Mesendoderm (in vitro differentiated cells): Measurements from ENCODE around the gene PSMD8.

Experiments used
- DNase-seq: peaks from one replicate; pipeline ENCODE4 v3.0.0; 2013
- H2AK5ac ChIP-seq: 2 replicates; pipeline ENCODE4 v1.6.1; 2013; ENCODE audit warnings: low read length, inconsistent platforms
- H2BK120ac ChIP-seq: 2 replicates; pipeline ENCODE4 v1.6.1; 2013; ENCODE audit warnings: low read depth, mild to moderate bottlenecking, low read length, moderate library complexity, mixed read lengths
- H2BK15ac ChIP-seq: replicated peaks from 2 replicates; pipeline ENCODE4 v1.6.1; 2013; ENCODE audit warnings: low read depth, mild to moderate bottlenecking, moderate library complexity
- H2BK5ac ChIP-seq: 2 replicates; pipeline ENCODE4 v1.6.1; 2013; ENCODE audit warnings: low read length, inconsistent platforms
- H3K18ac ChIP-seq: 2 replicates; pipeline ENCODE4 v1.6.1; 2013; ENCODE audit warnings: mild to moderate bottlenecking, low read length, mixed read lengths
- H3K23ac ChIP-seq: one replicate; pipeline ENCODE4 v1.6.1; 2013; ENCODE audit warnings: low read length
- H3K27ac ChIP-seq: 2 replicates; pipeline ENCODE4 v1.5.1; 2013; ENCODE audit warnings: low read depth, mild to moderate bottlenecking, inconsistent platforms, low read length, moderate library complexity
- H3K27me3 ChIP-seq: 2 replicates; pipeline ENCODE4 v1.6.1; 2013; ENCODE audit warnings: low read length, control low read depth, mild to moderate bottlenecking, inconsistent platforms; ENCODE audit not compliant: insufficient read depth, poor library complexity
- H3K36me3 ChIP-seq: 2 replicates; pipeline ENCODE4 v1.6.1; 2013; ENCODE audit warnings: low read length, inconsistent platforms; ENCODE audit not compliant: control insufficient read depth, insufficient read depth
- H3K4ac ChIP-seq: one replicate; pipeline ENCODE4 v1.6.1; 2013; ENCODE audit warnings: low read depth, mild to moderate bottlenecking, low read length, moderate library complexity
- H3K4me1 ChIP-seq: 2 replicates; pipeline ENCODE4 v1.6.1; 2013; ENCODE audit warnings: low read depth, low read length, inconsistent platforms; ENCODE audit not compliant: control insufficient read depth
- H3K4me2 ChIP-seq: 2 replicates; pipeline ENCODE4 v1.6.1; 2013; ENCODE audit warnings: low read length
- H3K4me3 ChIP-seq: 2 replicates; pipeline ENCODE4 v1.5.1; 2013; ENCODE audit warnings: mild to moderate bottlenecking, low read length
- H3K56ac ChIP-seq: one replicate; pipeline ENCODE4 v1.6.1; 2013; ENCODE audit warnings: low read length
- H3K79me1 ChIP-seq: 2 replicates; pipeline ENCODE4 v1.6.1; 2013; ENCODE audit warnings: low read length, inconsistent platforms
- H3K79me2 ChIP-seq: 2 replicates; pipeline ENCODE4 v1.6.1; 2013; ENCODE audit warnings: mild to moderate bottlenecking, low read length; ENCODE audit not compliant: control insufficient read depth, insufficient read depth
- H3K9ac ChIP-seq: 2 replicates; pipeline ENCODE4 v1.6.1; 2013; ENCODE audit warnings: low read length, inconsistent platforms
- H4K5ac ChIP-seq: one replicate; pipeline ENCODE4 v1.6.1; 2013; ENCODE audit warnings: low read length
- H4K8ac ChIP-seq: one replicate; pipeline ENCODE4 v1.6.1; 2013; ENCODE audit warnings: low read depth, mild to moderate bottlenecking, control low read depth, low read length, moderate library complexity
- WGBS: extraction: QIAGEN DNeasy Blood & Tissue Kit; methylation state at CpG from one replicate; pipeline ENCODE4 v1.1.7; 2013; ENCODE audit warnings: low lambda C conversion rate, missing lambda C conversion rate; ENCODE audit not compliant: insufficient coverage; ENCODE audit errors: extremely low coverage; 5-methylcytosine and 5-hydroxymethylcytosine counted together

Gene PSMD8

GRCh38 chr19:38385057-38385803 is 10.9 kb downstream of the PSMD8 start:
- peaks cover 13% of the 10 kb centered on the region for H3K36me3 ChIP-seq
- peaks cover 3% of the 10 kb centered on the region for H3K4me1 ChIP-seq
- H2AK5ac ChIP-seq, result no peak overlapping the region
- H3K27me3 ChIP-seq, result no peaks in the 10 kb centered on the region
- no peak for DNase-seq
- no peak overlapping the region for H3K9ac ChIP-seq
- no peaks in the 10 kb centered on the region for H3K79me1 ChIP-seq
- H4K8ac ChIP-seq, result no peak overlapping the region
- no peaks in the 10 kb centered on the region for H3K79me2 ChIP-seq
- no peak overlapping the region for H4K5ac ChIP-seq
- H3K4me2 ChIP-seq, result no peak overlapping the region
- no peak overlapping the region for H3K18ac ChIP-seq
- WGBS, result no CpG with 5 or more reads among the region's 40 CpGs
- no peak overlapping the region for H2BK5ac ChIP-seq
- no peak overlapping the region for H3K27ac ChIP-seq
- H3K56ac ChIP-seq, result no peak overlapping the region
- H3K23ac ChIP-seq, result no peak overlapping the region
- no peak overlapping the region for H2BK120ac ChIP-seq
- no peak overlapping the region for H3K4me3 ChIP-seq
- H3K4ac ChIP-seq, result no peak overlapping the region
- no peak overlapping the region for H2BK15ac ChIP-seq

GRCh38 chr19:38385804-38386257 is 11.5 kb downstream of the PSMD8 start:
- no peak overlapping the region for H2BK15ac ChIP-seq
- DNase-seq, result no peak
- H3K4me2 ChIP-seq, result no peak overlapping the region
- H3K56ac ChIP-seq, result no peak overlapping the region
- H3K27me3 ChIP-seq, result no peaks in the 10 kb centered on the region
- WGBS, result no CpG with 5 or more reads among the region's 40 CpGs
- no peak overlapping the region for H4K8ac ChIP-seq
- H3K18ac ChIP-seq, result no peak overlapping the region
- H3K36me3 ChIP-seq, result peaks cover 13% of the 10 kb centered on the region
- H3K4ac ChIP-seq, result no peak overlapping the region
- no peak overlapping the region for H3K4me3 ChIP-seq
- H3K27ac ChIP-seq, result no peak overlapping the region
- H3K9ac ChIP-seq, result no peak overlapping the region
- H4K5ac ChIP-seq, result no peak overlapping the region
- H3K79me2 ChIP-seq, result no peaks in the 10 kb centered on the region
- H2BK120ac ChIP-seq, result no peak overlapping the region
- H2AK5ac ChIP-seq, result no peak overlapping the region
- no peaks in the 10 kb centered on the region for H3K79me1 ChIP-seq
- no peak overlapping the region for H2BK5ac ChIP-seq
- H3K23ac ChIP-seq, result no peak overlapping the region
- H3K4me1 ChIP-seq, result peaks cover 3% of the 10 kb centered on the region

GRCh38 chr19:38386300-38386970 is 12.1 kb downstream of the PSMD8 start:
- peaks cover 3% of the 10 kb centered on the region for H3K4me1 ChIP-seq
- H3K18ac ChIP-seq, result no peak overlapping the region
- WGBS, result no CpG with 5 or more reads among the region's 61 CpGs
- no peak overlapping the region for H4K5ac ChIP-seq
- no peak for DNase-seq
- no peak overlapping the region for H3K4ac ChIP-seq
- no peak overlapping the region for H2AK5ac ChIP-seq
- no peak overlapping the region for H3K9ac ChIP-seq
- H3K4me3 ChIP-seq, result no peak overlapping the region
- no peaks in the 10 kb centered on the region for H3K79me2 ChIP-seq
- H3K23ac ChIP-seq, result no peak overlapping the region
- no peak overlapping the region for H3K56ac ChIP-seq
- no peak overlapping the region for H4K8ac ChIP-seq
- H3K27me3 ChIP-seq, result no peaks in the 10 kb centered on the region
- H3K4me2 ChIP-seq, result no peak overlapping the region
- H2BK120ac ChIP-seq, result no peak overlapping the region
- H2BK5ac ChIP-seq, result no peak overlapping the region
- H3K36me3 ChIP-seq, result peaks cover 7% of the 10 kb centered on the region
- H2BK15ac ChIP-seq, result no peak overlapping the region
- no peak overlapping the region for H3K27ac ChIP-seq
- no peaks in the 10 kb centered on the region for H3K79me1 ChIP-seq

- Histone ChIP-seq H3K4ac (no peak overlapping the region), H3K23ac (no peak overlapping the region), H4K8ac (no peak overlapping the region), H2BK120ac (no peak overlapping the region), H2AK5ac (no peak overlapping the region), H3K9ac (peak overlapping the region; percentile 48), H3K56ac (peak overlapping the region; percentile 56), H3K79me1 (no peaks in the 10 kb centered on the region), H2BK15ac (no peak overlapping the region), H3K4me2 (peak overlapping the region; percentile 61), H3K36me3 (peaks cover 4% of the 10 kb centered on the region), H3K4me3 (no peak overlapping the region), H3K27ac (no peak overlapping the region), H3K18ac (no peak overlapping the region), H3K4me1 (peaks cover 3% of the 10 kb centered on the region), H3K79me2 (no peaks in the 10 kb centered on the region), H4K5ac (no peak overlapping the region), H2BK5ac (no peak overlapping the region), H3K27me3 (no peaks in the 10 kb centered on the region)
- DNase-seq, result no peak
- WGBS, result no CpG with 5 or more reads among the region's 36 CpGs
Measured at GRCh38 chr19:38386971-38387549, 12.7 kb downstream of the PSMD8 start.

- peak within 1 kb of the TSS; percentile 69 for H3K18ac ChIP-seq
- H3K79me2 ChIP-seq, result no peaks in the 10 kb centered on the region
- peak within 1 kb of the TSS; percentile 60 for H3K4me3 ChIP-seq
- no peaks in the 10 kb centered on the region for H3K79me1 ChIP-seq
- H3K9ac ChIP-seq, result peak within 1 kb of the TSS; percentile 78
- peak; percentile 98 for DNase-seq
- H4K8ac ChIP-seq, result no peak within 1 kb of the TSS
- H2BK120ac ChIP-seq, result no peak within 1 kb of the TSS
- no peak within 1 kb of the TSS for H3K4ac ChIP-seq
- peaks cover 3% of the 10 kb centered on the region for H3K4me1 ChIP-seq
- peak within 1 kb of the TSS; percentile 84 for H3K56ac ChIP-seq
- H4K5ac ChIP-seq, result no peak within 1 kb of the TSS
- no peak within 1 kb of the TSS for H2BK5ac ChIP-seq
- peak within 1 kb of the TSS; percentile 98 for H3K4me2 ChIP-seq
- no peak within 1 kb of the TSS for H3K23ac ChIP-seq
- no peaks in the 10 kb centered on the region for H3K27me3 ChIP-seq
- H3K36me3 ChIP-seq, result no peaks in the 10 kb centered on the region
- WGBS, result no CpG with 5 or more reads among the region's 51 CpGs
- peak within 1 kb of the TSS; percentile 19 for H3K27ac ChIP-seq
- no peak within 1 kb of the TSS for H2BK15ac ChIP-seq
- no peak within 1 kb of the TSS for H2AK5ac ChIP-seq
Measured at GRCh38 chr19:38387550-38388348, 13.4 kb downstream of the PSMD8 start, which contains the start of gene GGN. Gene GGN, minus strand, starts transcription at chr19:38388034. Its CDS starts 773 bp downstream, at chr19:38387261.
